ENCODE data around the gene APAF1. TPM values are rescaled to one million over a fixed set of nuclear protein-coding genes. Genes with fewer than 3 reads are reported as not detected.

APAF1 gene
- polyA plus RNA-seq, 1 of the 3 experiments (the other 2 are of a cell fraction): 3.3 TPM

GRCh38 chr12:98646294-98647090 is 1.4 kb downstream of the APAF1 start:
- peak overlapping the region in 1 of 2 experiments; percentile 97; a peak in 2 of 4 replicates for H3K27ac ChIP-seq (ENCODE audit: low read depth in 2 of 2, low read length in 1 of 2)
- peaks cover 22 to 43% of the 10 kb centered on the region in 2 experiments for H3K36me3 ChIP-seq (replicated peaks in 1 of 2; ENCODE audit: control insufficient read depth in 1 of 2, insufficient read depth in 2 of 2, low read length in 1 of 2)
- DNase-seq: no peak
- peaks cover 20% of the 10 kb centered on the region; the same call in 1 of the 2 replicates for H4K20me1 ChIP-seq (ENCODE audit: insufficient read depth)
- no peaks in the 10 kb centered on the region for H3K27me3 ChIP-seq (ENCODE audit: insufficient read depth)
- no peaks in the 10 kb centered on the region for H3K9me3 ChIP-seq
- H3K9ac ChIP-seq: peak overlapping the region; percentile 94; the same call in 1 of the 2 replicates
- TF ChIP-seq TAF1 (IDR thresholded peaks at IDR 0.05; ENCODE audit: borderline replicate concordance, low read depth, low read length): no peak
- TF ChIP-seq CTCF (IDR thresholded peaks at IDR 0.05): peak; percentile 47
- H3K4me3 ChIP-seq (ENCODE audit: low read depth in 2 of 2, low read length in 1 of 2): peak overlapping the region; percentile 79
- WGBS (ENCODE audit: low lambda C conversion rate): 24% methylated on average over 8 of the region's 8 CpGs
- H3K9me2 ChIP-seq: no peaks in the 10 kb centered on the region
- H3F3A ChIP-seq (replicated peaks; ENCODE audit: insufficient read depth): peaks cover 17% of the 10 kb centered on the region
- POLR2A ChIA-PET: no interaction called here
- H3K79me2 ChIP-seq (ENCODE audit: insufficient read depth): peaks cover 79% of the 10 kb centered on the region
- CTCF ChIA-PET: interaction anchor here (1.0 to 3.8 kb wide), 4 partner anchors 8 to 95 kb away, joined by 3 to 20 read pairs (median 3); no protein-coding TSS in a partner anchor
- H2AFZ ChIP-seq (ENCODE audit: low read depth): peak overlapping the region; percentile 88; the same call in 1 of the 2 replicates
- peak overlapping the region; percentile 85 for H3K4me2 ChIP-seq
- H3K4me1 ChIP-seq (ENCODE audit: control insufficient read depth in 1 of 2, insufficient read depth in 2 of 2, low read depth in 1 of 2, low read length in 1 of 2): peaks cover 2 to 12% of the 10 kb centered on the region in 2 experiments; a peak in 3 of 4 replicates

- no peak for DNase-seq
- POLR2A ChIA-PET: no interaction called here
- no peaks in the 10 kb centered on the region for H3K9me3 ChIP-seq
- peaks cover 22 to 52% of the 10 kb centered on the region in 2 experiments for H3K36me3 ChIP-seq (replicated peaks in 1 of 2; ENCODE audit: control insufficient read depth in 1 of 2, insufficient read depth in 2 of 2, low read length in 1 of 2)
- H3K79me2 ChIP-seq (ENCODE audit: insufficient read depth): peaks cover 67% of the 10 kb centered on the region
- H3K27ac ChIP-seq (ENCODE audit: low read depth in 2 of 2, low read length in 1 of 2): no peak overlapping the region
- H4K20me1 ChIP-seq (ENCODE audit: insufficient read depth): peaks cover 10% of the 10 kb centered on the region; the same call in 1 of the 2 replicates
- peaks cover 12% of the 10 kb centered on the region for H3F3A ChIP-seq (replicated peaks; ENCODE audit: insufficient read depth)
- no peak overlapping the region for H3K4me3 ChIP-seq (ENCODE audit: low read depth in 2 of 2, low read length in 1 of 2)
- no peaks in the 10 kb centered on the region for H3K27me3 ChIP-seq (ENCODE audit: insufficient read depth)
- no peaks in the 10 kb centered on the region for H3K9me2 ChIP-seq
- peaks cover 0 to 6% of the 10 kb centered on the region in 2 experiments; a peak in 1 of 4 replicates for H3K4me1 ChIP-seq (ENCODE audit: control insufficient read depth in 1 of 2, insufficient read depth in 2 of 2, low read depth in 1 of 2, low read length in 1 of 2)
- CTCF ChIA-PET: interaction anchor here (0.9 to 3.7 kb wide), 2 partner anchors 85 to 99 kb away, joined by 3 to 16 read pairs; no protein-coding TSS in a partner anchor
- H2AFZ ChIP-seq (ENCODE audit: low read depth): no peak overlapping the region
- H3K9ac ChIP-seq: no peak overlapping the region
- H3K4me2 ChIP-seq: no peak overlapping the region
- TF ChIP-seq RAD21 (IDR thresholded peaks at IDR 0.05; ENCODE audit: low read length) (no peak), MXI1 (IDR thresholded peaks at IDR 0.05; ENCODE audit: low read depth, low read length) (no peak), PBX3 (IDR thresholded peaks at IDR 0.05) (no peak), GATA2 (CRISPR knock-in tag; IDR thresholded peaks at IDR 0.05) (no peak), TEAD4 (IDR thresholded peaks at IDR 0.05; ENCODE audit: borderline replicate concordance, insufficient read depth) (no peak), USF1 (IDR thresholded peaks at IDR 0.05; ENCODE audit: borderline replicate concordance, low read depth) (no peak), EP300 (IDR thresholded peaks at IDR 0.05; ENCODE audit: borderline replicate concordance in 1 of 2, low read depth in 1 of 2, low read length in 1 of 2) (no peak), MEF2A (IDR thresholded peaks at IDR 0.05; ENCODE audit: borderline replicate concordance, low read depth) (no peak), USF2 (IDR thresholded peaks at IDR 0.05; ENCODE audit: borderline replicate concordance, low read depth, low read length) (no peak), CTCF (IDR thresholded peaks at IDR 0.05) (no peak), CHD2 (IDR thresholded peaks at IDR 0.05; ENCODE audit: low read length, partially characterized antibody) (no peak), ZBTB33 (IDR thresholded peaks at IDR 0.05; ENCODE audit: borderline replicate concordance, low read depth) (no peak), TAF1 (IDR thresholded peaks at IDR 0.05; ENCODE audit: borderline replicate concordance, low read depth, low read length) (no peak), NFIC (IDR thresholded peaks at IDR 0.05; ENCODE audit: borderline replicate concordance) (no peak)
Measured at GRCh38 chr12:98651328-98651727, 6.2 kb downstream of the APAF1 start.

Measured in SK-N-SH (cell line).